Measurements from ENCODE around the gene CTNNAL1. TPM values are rescaled to one million over a fixed set of nuclear protein-coding genes. Genes with fewer than 3 reads are reported as not detected.

CTNNAL1 gene
- total RNA-seq, 1 donor from 2014 or later: 36.0 TPM

GRCh38 chr9:109031241-109031640 is 17.9 kb upstream of the CTNNAL1 start:
- Mint-ChIP-seq H3K36me3 (peaks cover 31% of the 10 kb centered on the region), H3K27me3 (no peaks in the 10 kb centered on the region), H3K9me3 (no peaks in the 10 kb centered on the region), H3K4me3 (no peak overlapping the region), H3K4me1 (ENCODE audit: unreplicated experiment) (peaks cover 9% of the 10 kb centered on the region), H3K27ac (no peak overlapping the region)
- no peak for TF ChIP-seq CTCF (conservative IDR thresholded peaks at IDR 0.05)
- no peak for DNase-seq (ENCODE audit: extremely low spot score, unreplicated experiment)

GRCh38 chr9:109030426-109030825 is 17.1 kb upstream of the CTNNAL1 start:
- H3K27ac Mint-ChIP-seq: no peak overlapping the region
- TF ChIP-seq CTCF (conservative IDR thresholded peaks at IDR 0.05): no peak
- H3K4me3 Mint-ChIP-seq: no peak overlapping the region
- DNase-seq (ENCODE audit: extremely low spot score, unreplicated experiment): no peak
- no peaks in the 10 kb centered on the region for H3K9me3 Mint-ChIP-seq
- no peaks in the 10 kb centered on the region for H3K27me3 Mint-ChIP-seq
- H3K36me3 Mint-ChIP-seq: peaks cover 26% of the 10 kb centered on the region
- peaks cover 13% of the 10 kb centered on the region for H3K4me1 Mint-ChIP-seq (ENCODE audit: unreplicated experiment)

DNA sequence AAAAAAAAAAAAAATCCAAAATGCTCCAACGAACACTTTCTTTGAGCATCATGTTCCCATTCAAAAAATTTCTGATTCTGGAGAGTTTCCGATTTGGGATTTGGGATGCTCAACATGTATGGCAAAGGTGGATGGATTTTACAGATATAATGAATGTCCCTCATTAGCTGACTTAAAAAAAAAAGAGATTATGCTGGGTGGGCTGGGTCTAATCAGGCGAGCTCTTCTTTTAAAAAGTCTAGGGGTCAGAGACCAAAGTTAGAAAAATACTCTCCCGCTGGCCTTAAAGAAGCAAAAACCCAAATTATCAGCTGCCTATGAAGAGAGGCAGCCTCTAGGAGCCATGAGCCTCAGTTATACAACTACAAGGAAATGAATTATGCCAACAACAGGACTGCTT is 15.2 kb upstream of the CTNNAL1 start:
- TF ChIP-seq CTCF (conservative IDR thresholded peaks at IDR 0.05): no peak
- Mint-ChIP-seq H3K27me3 (no peaks in the 10 kb centered on the region), H3K9me3 (no peaks in the 10 kb centered on the region), H3K36me3 (peaks cover 18% of the 10 kb centered on the region), H3K4me3 (no peak overlapping the region), H3K27ac (no peak overlapping the region), H3K4me1 (ENCODE audit: unreplicated experiment) (peaks cover 17% of the 10 kb centered on the region)
- DNase-seq (ENCODE audit: extremely low spot score, unreplicated experiment): no peak

DNA sequence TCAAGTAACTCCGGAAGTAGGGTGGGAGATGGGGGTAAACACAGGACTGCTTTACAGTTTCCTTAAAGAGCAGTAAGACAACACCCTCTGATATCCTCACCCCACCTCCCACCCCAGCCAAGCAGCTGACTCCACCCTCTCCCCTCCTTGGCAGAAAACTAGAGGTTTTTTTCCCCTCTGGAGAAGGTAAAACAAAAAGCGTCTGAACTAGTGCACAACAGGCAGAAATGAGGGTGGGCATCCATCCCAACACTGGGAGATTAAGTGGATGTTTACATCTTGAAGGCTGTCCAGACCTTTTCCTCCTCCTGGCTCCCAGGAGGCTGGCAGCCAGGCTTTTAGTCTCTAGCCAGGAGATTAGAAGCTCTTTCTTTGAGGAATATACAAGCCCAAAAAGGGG is 13.9 kb upstream of the CTNNAL1 start:
- TF ChIP-seq CTCF (conservative IDR thresholded peaks at IDR 0.05): no peak
- Mint-ChIP-seq H3K4me1 (ENCODE audit: unreplicated experiment) (peaks cover 21% of the 10 kb centered on the region), H3K4me3 (no peak overlapping the region), H3K27ac (no peak overlapping the region), H3K27me3 (no peaks in the 10 kb centered on the region), H3K9me3 (no peaks in the 10 kb centered on the region), H3K36me3 (peaks cover 15% of the 10 kb centered on the region)
- DNase-seq (ENCODE audit: extremely low spot score, unreplicated experiment): no peak

DNA sequence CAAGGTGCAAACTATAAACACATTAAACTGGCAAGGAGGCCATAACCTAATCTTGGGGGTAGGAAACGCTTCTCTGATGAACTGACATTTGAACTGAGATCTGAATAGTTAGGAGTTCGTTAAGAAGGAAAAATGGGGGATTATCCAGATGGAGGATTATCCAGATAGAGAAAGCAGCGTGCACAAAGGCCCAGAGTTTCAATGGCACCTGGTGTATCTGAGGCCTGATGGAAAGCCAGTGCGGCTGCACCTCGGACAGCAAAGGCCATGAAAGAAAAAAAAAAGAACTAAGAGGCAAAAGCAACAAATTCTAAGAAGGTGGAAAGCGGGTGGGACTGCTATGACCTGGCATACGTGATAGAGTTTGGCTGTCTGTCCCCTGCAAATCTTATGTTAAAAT is 13.0 kb upstream of the CTNNAL1 start:
- peaks cover 21% of the 10 kb centered on the region for H3K4me1 Mint-ChIP-seq (ENCODE audit: unreplicated experiment)
- H3K27ac Mint-ChIP-seq: peak overlapping the region; percentile 57
- no peak for TF ChIP-seq CTCF (conservative IDR thresholded peaks at IDR 0.05)
- no peaks in the 10 kb centered on the region for H3K27me3 Mint-ChIP-seq
- no peaks in the 10 kb centered on the region for H3K9me3 Mint-ChIP-seq
- H3K36me3 Mint-ChIP-seq: peaks cover 10% of the 10 kb centered on the region
- DNase-seq (ENCODE audit: extremely low spot score, unreplicated experiment): no peak
- H3K4me3 Mint-ChIP-seq: peak overlapping the region; percentile 20

GRCh38 chr9:109022873-109023272 is 9.6 kb upstream of the CTNNAL1 start:
- H3K4me3 Mint-ChIP-seq: no peak overlapping the region
- H3K9me3 Mint-ChIP-seq: no peaks in the 10 kb centered on the region
- TF ChIP-seq CTCF (conservative IDR thresholded peaks at IDR 0.05): no peak
- H3K36me3 Mint-ChIP-seq: peaks cover 17% of the 10 kb centered on the region
- H3K27me3 Mint-ChIP-seq: no peaks in the 10 kb centered on the region
- peak overlapping the region; percentile 39 for H3K27ac Mint-ChIP-seq
- peaks cover 30% of the 10 kb centered on the region for H3K4me1 Mint-ChIP-seq (ENCODE audit: unreplicated experiment)
- DNase-seq (ENCODE audit: extremely low spot score, unreplicated experiment): no peak

Data from type B pancreatic cell (in vitro differentiated cells).